Neural cell (in vitro differentiated cells): ENCODE measurements around the gene TAS2R9.

ENCODE experiments used
- CTCF ChIP-seq: fragments of 450-650 bp; IDR thresholded peaks from 2 replicates; pipeline ENCODE4 v1.5.1; 2014; ENCODE audit warnings: antibody characterized with exemption, mild to moderate bottlenecking, moderate library complexity; ENCODE audit not compliant: poor library complexity, severe bottlenecking
- EP300 ChIP-seq: fragments of 450-650 bp; conservative IDR thresholded peaks from 2 replicates; pipeline ENCODE4 v1.6.1; 2014; ENCODE audit warnings: antibody characterized with exemption, mild to moderate bottlenecking, moderate library complexity; ENCODE audit not compliant: poor library complexity, severe bottlenecking
- RAD21 ChIP-seq: fragments of 450-650 bp; conservative IDR thresholded peaks from 2 replicates; pipeline ENCODE4 v1.6.1; 2014; ENCODE audit warnings: antibody characterized with exemption, mild to moderate bottlenecking, moderate library complexity
- REST ChIP-seq: IDR thresholded peaks from 2 replicates; pipeline ENCODE4 v1.6.1; 2012; ENCODE audit warnings: borderline replicate concordance
- SMC3 ChIP-seq: fragments of 450-650 bp; conservative IDR thresholded peaks from 2 replicates; pipeline ENCODE4 v1.6.1; 2014; ENCODE audit warnings: antibody characterized with exemption, mild to moderate bottlenecking, moderate library complexity; ENCODE audit not compliant: poor library complexity
- TAF1 ChIP-seq: IDR thresholded peaks from 2 replicates; pipeline ENCODE4 v1.6.1; 2012; ENCODE audit warnings: low read depth

DNA sequence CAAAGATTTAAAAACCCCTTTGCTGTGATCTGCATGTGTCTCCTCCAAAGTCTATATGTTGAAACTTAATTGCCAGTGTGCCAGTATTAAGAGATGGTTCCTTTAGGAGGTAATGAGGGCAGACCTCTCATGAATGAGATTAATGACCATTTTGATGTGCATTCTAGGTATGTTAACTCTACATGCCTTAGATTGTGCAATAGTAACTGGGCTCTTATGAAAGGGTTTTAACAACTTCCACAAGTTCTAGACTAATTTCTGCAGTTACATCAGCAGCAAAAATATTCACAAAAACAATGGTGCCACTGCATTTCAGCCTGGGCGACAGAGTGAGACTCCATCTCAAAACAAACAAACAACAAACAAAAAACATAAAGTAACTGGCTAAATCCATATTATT, 20.0 kb upstream of the TAS2R9 start:
- TF ChIP-seq CTCF (no peak), RAD21 (no peak), SMC3 (no peak), EP300 (no peak), TAF1 (no peak), REST (no peak)
